HG02678 (cell line): Measurements from ENCODE around the gene PIP5K1B.

ENCODE experiments used
- ATAC-seq: cut with Tn5 transposase; IDR thresholded peaks from one replicate; pipeline ENCODE4 v1.9.1; 2021; ENCODE audit warnings: mild to moderate bottlenecking, moderate library complexity; ENCODE audit not compliant: unreplicated experiment

Gene PIP5K1B

DNA sequence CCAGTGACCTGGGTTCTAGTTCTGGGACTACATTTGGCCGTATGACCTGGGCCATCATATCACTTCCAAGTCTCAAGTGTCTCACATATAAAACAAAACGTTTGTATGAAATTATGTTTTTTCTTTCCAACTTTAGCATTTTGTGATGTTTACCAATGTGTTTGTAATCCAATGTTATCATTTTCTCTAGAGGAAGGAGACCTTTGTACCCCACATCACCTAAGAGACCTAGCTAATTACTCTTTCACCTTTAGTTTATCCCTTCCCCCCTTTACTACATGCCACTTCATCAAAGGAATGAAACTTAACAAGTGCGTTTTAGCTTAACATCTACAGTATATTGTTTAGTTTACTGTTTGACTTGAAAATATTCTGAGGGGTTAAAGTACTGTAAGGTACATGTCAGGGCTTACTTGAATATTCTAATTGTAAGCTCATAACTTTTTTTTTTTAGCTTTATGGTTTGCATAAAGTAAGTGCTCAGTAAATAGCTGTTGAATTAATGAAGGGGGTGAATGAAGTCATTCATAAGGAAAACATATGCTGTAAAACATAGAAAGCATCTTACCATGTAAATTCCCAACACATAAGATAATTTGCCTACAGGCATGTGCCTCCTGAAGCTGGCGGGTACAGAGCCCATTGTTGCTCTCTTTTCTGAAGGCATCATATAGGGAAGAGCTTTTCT lies 2.9 kb downstream of the PIP5K1B start:
- no peak for ATAC-seq

DNA sequence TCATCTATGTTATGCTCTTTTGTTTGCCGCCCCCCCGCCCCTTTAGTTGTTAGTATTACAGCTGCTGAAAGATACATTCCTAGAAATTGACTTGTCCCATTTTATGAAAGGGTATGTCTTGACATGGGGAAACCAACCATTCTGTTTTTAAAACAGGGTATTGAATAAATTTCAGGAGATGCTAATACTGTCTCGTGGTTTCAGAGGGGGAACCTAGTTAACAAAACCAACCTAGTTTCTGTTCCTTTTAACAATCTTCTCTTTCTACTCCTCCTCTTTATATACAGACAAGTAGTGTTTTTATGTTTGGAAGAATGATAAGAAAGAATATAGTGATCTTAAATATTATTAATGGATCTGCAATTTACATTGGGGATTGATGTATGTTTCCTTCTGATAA lies 3.5 kb downstream of the PIP5K1B start:
- no peak for ATAC-seq

DNA sequence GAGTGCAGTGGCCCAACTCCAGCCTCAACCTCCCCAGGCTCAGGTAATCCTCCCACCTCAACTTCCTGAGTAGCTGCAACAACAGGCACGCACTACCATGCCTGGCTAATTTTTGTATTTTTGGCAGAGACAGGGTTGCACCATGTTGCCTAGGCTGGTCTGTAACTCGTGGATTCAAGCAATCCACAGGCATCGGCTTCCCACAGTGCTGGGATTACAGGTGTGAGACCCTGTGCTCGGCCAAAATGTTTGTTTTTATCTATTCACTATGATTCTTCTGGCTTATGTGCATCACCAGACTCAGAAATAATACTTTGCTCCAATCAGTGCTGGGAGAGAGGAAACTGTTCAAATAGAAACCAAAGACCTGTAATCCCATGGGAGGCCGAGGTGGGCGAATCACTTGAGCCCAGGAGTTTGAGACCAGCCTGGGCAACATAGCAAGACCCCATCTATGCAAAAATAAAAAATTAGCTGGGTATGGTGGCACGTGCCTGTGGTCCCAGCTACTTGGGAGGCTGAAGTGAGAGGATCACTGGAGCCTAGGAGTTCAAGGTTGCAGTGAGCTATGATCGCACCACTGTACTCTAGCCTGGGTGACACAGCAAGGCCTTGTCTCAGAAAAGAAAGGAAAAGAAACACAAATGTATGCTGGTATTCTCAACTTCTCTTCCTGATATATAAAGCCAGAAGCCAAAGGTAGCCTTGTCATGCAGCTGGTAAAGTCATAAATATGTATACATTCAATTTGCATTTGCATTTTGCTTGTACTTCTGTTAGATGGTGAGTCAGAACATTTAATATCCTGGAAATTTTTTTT lies 4.5 kb downstream of the PIP5K1B start:
- ATAC-seq = no peak

DNA sequence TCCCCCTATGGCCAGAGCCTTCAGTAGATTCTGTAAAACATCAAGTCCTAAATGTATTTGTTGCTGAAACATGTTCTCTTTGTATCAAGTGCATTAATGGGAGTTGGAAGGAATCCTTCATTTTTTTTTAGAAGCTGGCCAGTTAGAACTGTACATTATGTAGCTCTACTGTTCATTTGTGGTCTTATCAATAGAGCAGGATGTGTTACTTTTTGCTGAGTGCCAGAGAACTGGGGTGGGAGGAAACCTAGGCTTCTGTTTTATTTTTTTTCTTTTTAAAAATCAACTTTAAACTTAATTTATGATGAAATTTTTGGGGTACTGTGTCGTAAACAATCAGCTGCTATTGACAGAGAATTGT lies 5.1 kb downstream of the PIP5K1B start:
- no peak for ATAC-seq

DNA sequence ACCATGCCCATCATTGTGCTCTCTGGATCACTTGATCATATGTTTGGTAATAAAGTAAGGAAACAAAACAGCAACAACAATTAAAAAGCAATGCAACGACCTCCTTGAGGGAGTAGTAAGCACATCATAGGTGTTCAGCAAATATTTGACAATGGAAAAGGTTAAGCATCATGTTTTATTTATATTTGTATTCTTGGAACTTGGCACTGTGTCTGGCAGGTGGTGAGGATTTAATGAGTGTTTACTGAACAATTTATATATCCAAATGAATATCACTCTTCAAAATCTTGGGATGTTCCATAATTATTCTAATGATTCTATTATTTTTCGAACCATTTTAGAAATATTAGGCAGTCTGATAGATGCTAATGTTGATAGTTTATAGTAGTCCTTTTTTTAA lies 6.2 kb downstream of the PIP5K1B start:
- ATAC-seq = no peak

DNA sequence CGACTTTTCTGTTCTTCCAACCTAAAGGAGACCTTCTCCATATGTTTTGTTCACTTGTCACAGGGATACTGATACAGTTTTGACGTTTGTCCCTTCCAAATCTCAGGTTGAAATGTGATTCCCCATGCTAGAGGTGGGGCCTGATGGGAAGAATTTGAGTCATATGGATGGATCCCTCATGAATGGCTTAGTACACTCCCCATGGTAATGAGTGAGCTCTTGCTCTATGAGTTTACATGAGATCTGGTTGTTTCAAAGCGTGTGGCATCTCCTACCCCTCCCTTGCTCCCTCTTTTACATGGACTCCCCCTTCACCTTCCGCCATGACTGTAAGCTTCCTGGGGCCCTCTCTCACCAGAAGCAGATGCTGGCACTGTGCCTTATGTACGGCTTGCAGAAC lies 6.9 kb downstream of the PIP5K1B start:
- ATAC-seq = no peak

DNA sequence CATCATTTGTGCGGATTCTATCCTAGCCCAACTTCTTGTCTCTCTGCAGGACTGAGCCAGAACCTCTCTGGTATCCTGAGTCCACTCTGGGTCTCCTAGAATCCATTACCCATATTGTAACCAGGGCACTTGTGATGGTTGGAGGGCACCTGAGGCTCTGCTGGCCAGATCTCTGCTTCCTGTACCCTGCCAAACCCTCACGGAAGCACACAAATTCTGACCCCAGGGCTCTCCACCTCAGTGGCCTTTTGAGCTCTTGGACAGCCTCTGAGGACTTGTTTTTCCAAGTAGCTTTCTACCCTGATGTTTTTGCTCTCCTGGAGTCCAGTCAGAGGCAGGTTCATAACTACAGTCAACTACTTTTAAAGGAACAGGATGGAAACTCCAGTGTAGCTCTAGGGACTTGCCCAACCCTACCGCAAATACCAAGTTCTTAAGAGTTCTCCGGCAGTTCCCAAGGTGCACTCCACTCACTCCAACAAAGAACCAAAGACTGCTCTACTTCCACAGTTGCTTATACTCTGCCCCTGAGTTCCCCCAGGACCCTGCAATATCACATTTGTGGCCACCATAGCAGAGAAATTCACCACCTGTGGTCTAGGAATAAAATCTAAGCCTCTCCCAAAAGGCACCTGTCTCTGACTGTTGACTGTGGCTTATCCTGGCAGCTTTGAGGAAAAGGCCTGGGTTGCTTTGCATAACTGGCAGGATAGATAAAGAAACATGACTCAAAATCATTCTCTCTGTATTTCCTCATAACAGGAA lies 9.6 kb downstream of the PIP5K1B start:
- no peak for ATAC-seq

DNA sequence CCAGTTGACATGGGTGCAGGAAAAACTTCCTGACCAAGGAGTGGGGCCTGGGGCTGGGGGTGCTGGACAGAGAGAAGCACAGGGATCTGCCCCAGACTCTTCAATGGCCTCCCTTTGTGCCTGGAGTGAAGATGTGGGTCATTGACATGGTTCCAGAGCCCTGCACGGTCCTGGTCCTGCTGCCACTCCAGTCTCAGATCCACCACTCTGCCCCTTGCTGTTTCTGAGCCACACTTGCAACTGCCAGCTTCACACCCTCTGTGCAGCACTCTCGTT lies 10.1 kb downstream of the PIP5K1B start:
- no peak for ATAC-seq

DNA sequence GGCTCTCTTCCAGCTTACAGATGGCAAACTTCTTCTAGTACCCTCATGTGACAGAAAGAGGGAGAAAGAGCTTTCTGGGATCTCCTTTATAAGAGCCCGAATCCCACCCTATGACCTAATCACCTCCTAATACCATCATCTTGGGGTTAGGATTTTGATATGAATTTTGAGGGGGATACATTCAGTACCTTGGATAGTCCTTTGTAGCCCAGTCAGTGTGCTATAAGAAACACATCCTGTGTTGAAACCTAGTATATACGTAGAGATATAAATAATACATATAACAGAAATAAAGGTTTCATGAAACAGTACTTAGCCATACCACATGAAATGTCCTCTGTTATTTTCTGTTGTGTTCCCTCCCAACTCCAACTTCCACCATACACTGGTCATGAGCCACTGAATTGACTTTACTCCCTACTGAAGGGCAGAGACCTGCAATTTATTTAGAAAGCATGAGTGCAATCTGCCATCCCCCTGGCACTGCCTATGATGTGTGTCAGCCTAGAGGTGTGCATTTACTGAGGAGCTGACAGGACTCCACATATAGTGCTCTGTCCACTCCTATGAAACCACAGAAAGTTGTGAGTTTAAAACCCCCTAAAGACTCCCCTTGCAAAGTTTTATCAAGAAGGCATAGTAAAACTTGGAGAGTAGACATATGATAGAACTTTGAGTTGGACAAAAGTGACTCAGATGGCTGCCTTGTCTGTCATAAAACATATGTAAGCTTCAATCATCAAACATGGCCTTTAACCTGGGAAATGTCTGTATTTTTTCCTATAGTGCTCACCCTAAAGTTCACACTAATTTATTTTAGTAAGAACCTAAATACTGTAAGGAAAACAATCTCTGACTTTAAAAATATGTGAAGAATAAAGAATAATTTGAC lies 12.8 kb downstream of the PIP5K1B start:
- no peak for ATAC-seq

DNA sequence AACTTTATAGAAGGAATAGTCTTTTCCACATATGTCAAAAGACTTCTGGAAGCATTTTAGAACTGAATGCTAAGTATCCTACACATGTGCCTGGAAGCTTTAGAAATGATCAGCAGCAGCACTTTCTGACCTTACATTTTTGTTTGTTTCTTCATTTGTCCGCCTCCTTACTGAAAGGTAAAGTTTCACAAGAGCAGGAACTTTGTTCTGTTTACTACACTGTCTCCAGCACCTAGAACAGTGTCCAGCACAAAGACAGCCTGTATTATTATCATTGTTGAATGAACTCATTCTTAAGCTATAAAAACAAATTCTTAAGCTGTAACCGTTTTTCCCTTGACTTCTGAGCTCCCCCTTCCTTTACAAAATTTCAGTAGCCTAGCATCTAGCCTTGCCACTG lies 14.8 kb downstream of the PIP5K1B start:
- ATAC-seq = no peak

DNA sequence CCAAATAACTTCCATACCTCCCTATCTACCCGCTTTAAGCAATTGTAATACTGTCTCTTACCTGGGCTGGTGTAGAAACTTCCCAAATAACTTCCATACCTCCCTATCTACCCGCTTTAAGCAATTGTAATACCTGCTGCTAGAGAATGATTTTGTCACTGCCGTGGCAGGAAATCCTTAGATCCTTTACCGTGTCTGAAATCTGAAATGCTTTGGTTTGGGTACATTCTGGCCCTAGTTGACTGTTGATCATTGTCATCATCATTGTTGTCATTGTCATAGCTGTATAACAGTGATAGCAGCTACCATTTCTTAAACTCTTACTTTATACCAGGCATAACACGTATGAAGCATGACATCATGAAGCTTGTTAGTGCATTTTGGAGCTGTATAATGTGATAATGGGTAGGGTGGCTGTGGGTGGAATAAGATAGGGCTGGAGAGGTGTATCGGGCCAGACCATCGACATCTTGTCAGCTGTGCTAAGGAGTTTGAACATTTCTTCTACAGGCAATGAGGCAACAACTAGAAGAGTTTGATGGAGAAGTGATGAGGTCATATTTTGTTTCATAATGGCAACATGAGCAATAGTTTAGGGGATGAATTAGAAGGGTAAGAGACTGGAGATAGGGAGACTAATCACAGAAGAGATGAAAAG lies 15.7 kb downstream of the PIP5K1B start:
- ATAC-seq = no peak

DNA sequence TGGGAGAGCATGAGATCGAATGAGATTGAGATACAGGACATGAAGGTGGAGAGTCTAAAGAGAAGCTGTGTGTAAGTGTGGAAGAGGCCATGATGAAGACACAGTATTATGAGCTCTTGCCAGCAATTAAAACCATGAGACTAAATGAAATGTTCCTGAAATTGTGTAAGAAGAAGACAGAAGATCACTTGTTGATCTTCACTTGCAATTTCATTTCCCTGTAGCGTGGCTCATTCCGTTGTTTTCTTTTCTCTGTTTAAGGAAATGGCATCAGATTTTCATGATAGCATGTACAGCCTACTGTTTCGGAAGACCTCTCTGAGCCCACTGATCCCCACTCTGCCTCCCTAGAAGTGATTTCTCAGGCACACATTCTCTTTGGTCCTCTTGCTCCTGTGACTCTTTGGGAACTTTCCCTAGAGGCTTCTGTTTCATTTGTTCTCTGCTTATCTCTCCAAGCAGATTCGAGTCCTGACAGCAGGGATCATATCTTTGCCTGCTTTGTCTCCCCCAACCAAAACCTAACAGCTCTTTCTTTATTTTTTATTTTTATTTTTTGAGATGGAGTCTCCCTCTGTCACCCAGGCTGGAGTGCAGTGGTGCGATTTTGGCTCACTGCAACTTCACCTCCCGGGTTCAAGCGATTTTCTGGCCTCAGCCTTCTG lies 16.8 kb downstream of the PIP5K1B start:
- ATAC-seq = no peak

DNA sequence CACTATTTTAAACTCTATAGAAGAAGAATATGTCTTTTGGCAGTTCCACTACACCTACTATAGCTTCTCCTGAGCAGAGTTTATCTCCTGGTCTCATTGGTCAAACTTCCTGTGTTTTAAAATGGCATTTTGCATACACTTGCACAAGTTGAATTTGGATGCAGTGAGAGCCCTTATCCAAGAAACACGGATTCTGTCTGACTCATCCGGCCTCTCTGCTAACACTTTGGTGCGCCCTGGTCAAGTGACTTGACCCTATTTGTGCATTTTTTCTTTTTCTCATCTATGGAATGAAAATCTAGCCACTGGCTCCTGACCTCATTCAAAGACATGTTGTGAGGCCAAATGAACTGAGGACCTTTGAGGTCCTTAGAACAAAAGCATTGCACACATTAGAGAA lies 20.0 kb downstream of the PIP5K1B start:
- no peak for ATAC-seq

DNA sequence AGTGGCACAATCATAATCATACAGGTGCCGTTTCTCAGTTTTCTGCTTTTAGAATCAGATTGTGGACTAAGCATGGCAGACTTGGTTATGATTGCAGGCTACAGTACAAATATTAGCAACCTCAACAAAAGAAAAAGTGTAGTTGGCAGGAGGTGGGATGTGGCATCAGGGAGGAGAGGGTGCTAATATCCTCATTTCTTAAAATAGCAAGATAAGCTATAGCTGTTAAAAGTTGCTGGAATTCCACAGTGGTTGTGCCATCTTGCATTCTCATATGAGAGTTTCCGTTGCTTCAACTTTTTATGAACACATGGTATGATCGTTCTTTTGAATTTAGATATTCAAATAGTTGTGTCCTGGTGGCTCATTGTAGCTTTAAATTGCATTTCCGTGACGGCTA lies 21.4 kb downstream of the PIP5K1B start:
- ATAC-seq = no peak

DNA sequence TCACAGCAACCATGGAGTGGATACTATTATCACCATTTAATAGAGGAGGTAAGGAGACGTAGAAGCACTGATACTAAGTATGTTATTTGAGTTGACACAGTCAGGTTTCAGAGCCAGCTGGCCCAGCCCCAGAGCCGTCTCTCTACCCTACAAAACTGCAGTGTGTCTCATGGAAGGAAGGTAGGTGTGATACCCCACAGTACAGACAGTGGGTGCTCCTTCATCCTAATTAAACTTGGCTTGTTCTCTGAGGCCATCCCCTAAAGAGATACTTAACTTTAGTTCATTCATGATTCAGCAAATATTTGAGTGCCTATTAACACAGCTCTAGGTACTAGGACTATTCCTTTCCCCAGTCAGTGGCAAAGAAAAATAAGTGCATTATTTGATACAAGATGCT lies 22.6 kb downstream of the PIP5K1B start:
- no peak for ATAC-seq

DNA sequence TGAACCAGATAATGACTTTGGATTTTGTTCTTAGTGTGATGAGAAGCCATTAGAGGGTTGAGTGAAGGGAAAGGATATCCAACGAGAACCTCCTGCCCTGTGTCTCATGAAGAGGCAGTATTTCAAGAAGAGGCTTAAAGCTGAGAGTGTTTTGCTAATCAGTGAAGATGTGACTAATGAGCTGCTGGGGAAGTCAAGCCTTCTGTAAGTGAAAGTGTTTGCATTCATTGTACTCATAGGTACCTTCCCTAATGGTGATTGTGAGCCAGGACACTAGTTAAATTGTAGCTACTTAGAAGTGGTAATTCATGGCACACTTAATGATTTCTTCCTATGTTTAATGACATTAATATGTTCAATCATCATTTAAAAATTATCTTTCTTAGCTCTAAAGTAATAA lies 23.7 kb downstream of the PIP5K1B start:
- ATAC-seq = peak; percentile 71

DNA sequence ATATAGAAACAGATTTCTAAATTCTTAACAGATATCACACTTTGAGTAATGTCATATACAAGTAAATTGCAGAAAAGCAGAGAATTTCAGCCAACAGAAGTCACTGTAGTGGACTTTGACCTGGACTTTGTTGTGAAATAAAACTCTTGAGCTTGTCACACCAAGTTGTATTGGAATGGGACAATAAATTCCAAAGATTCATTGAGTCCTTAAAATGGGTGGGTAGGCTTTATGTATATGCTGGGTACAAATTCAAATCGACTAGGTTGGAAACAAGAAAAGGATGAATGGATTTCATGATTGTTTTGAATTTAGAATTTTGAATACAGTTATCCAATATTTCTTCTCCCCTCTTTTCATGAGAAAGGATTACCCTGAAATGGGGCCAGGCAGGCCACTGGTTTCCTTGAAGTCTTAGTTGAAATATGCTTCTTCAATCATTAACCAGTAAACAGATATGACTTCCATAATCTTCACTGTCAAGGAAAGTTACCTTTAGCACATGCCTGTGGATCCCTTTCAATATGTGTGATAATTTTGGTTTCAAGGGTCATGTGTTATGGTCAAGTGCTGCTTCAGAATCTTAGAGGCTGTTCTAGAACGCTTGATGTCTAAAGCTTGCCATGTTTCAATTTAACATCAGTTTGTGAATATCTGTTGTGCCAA lies 25.7 kb downstream of the PIP5K1B start:
- ATAC-seq = no peak

DNA sequence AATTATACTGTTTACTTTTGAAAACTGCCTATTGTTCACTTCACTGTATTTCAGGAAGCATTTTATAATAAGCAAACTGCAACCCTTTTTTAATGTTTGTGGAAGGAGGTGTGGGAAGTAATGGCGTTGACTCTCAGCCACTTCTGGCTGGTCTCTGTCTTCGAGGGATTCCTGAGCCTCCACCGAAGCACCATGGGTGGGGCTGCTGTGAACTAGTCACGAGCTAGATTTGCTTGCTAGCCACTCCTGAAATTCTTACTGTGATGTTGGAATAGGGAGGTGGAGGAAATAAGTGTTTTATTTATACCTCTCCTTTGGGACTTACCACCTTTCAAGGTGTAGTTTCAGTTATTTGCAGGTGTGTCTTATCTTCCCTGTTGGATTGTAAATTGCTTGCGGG lies 26.8 kb downstream of the PIP5K1B start:
- no peak for ATAC-seq

DNA sequence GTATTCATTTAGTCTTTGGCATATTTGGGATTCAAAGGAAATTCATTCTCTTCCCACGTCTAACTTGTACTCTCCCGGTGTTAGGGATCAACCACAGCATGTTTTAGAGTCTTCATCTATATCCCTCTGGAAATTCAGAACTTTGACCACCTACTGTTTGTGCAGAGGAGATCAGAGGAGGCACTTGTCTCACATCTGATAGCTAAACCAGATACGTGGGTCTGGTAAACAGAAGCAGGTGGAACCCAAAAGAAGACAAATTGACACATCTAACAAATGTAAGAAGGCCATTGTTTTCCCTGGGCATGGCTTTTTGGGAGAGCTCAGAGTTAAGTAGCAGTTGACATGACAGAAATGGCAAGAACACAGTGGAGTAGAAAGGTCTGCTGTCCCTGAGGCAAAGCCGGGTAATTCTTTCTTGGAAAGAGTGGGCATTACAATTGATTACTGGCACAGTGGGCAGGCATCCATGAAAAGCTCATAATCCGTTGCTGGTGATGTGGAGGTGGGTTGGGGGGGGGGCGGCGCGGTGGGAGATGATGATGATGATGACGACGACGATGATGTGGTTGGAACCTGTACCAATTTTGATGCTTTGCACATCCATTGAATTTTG lies 27.5 kb downstream of the PIP5K1B start:
- ATAC-seq = no peak
